Measurements from ENCODE around the gene UPK3BL1.
"Not testable (repeated sequence)": the region's sequence is repeated elsewhere in the genome, so short reads cannot be mapped to it uniquely, and the experiment has no call there.

GRCh38 chr7:102667523-102667922 is 24.9 kb upstream of the UPK3BL1 start:
- not testable (repeated sequence) for TF ChIP-seq CTCF (IDR thresholded peaks at IDR 0.05); POLR2AphosphoS5 (IDR thresholded peaks at IDR 0.05); POLR2A (IDR thresholded peaks at IDR 0.05); EP300 (IDR thresholded peaks at IDR 0.05; ENCODE audit: low read depth)
